Measurements from ENCODE around the gene AVL9.

GRCh38 chr7:32580646-32581045, 85.4 kb downstream of the AVL9 start:
- no peak for TF ChIP-seq CTCF (IDR thresholded peaks at IDR 0.05)
- no peak for TF ChIP-seq POLR2AphosphoS5 (IDR thresholded peaks at IDR 0.05)
- no peak for TF ChIP-seq POLR2A (IDR thresholded peaks at IDR 0.05)
- TF ChIP-seq EP300 (IDR thresholded peaks at IDR 0.05): no peak

Measured in sigmoid colon (tissue), 4 donors.